Activated CD4-positive, alpha-beta T cell treated with anti-CD3 and anti-CD28 coated beads, Interleukin-2, amount 10 ng/mL, durations not matched to agents 7 days and 5 days (primary cell): ENCODE results near the gene CYS1. TPM values are rescaled to one million over a fixed set of nuclear protein-coding genes. Genes with fewer than 3 reads are reported as not detected.

Experiments
- CTCF ChIA-PET: fragments of 350-600 bp; sonication (Branson Sonifier 250); formaldehyde crosslinking; loops from one replicate; lab custom pipeline; 2021; ENCODE audit warnings: antibody characterized with exemption; lab: Charles Lee
- POLR2A ChIA-PET: fragments of 350-600 bp; sonication (Branson Sonifier 250); formaldehyde crosslinking; loops from one replicate; lab custom pipeline; 2021; ENCODE audit warnings: antibody characterized with exemption; lab: Charles Lee
- DNase-seq: peaks from one replicate; pipeline ENCODE4 v3.0.0-alpha.2; 2020
- H3K27ac Mint-ChIP-seq: one replicate; pipeline ENCODE4 v1.8.0; 2021; ENCODE audit warnings: mild to moderate bottlenecking, moderate library complexity, mixed read lengths
- H3K27me3 Mint-ChIP-seq: one replicate; pipeline ENCODE4 v1.8.0; 2021; ENCODE audit warnings: mixed read lengths
- H3K36me3 Mint-ChIP-seq: one replicate; pipeline ENCODE4 v1.8.0; 2021; ENCODE audit warnings: low read depth, mixed read lengths
- H3K4me1 Mint-ChIP-seq: one replicate; pipeline ENCODE4 v1.8.0; 2021; ENCODE audit warnings: mixed read lengths
- H3K4me3 Mint-ChIP-seq: one replicate; pipeline ENCODE4 v1.8.0; 2021; ENCODE audit warnings: mild to moderate bottlenecking, moderate library complexity, mixed read lengths
- H3K9me3 Mint-ChIP-seq: one replicate; pipeline ENCODE4 v1.8.0; 2021; ENCODE audit warnings: mixed read lengths
- total RNA-seq, 2 experiments: library from RNA; stranded (reverse); gene quantifications; one replicate each; pipeline ENCODE4 v1.2.3, GENCODE V29; 2021

Gene CYS1
- total RNA-seq, 2 experiments from 2014 or later = 0.15 to 0.17 TPM

DNA sequence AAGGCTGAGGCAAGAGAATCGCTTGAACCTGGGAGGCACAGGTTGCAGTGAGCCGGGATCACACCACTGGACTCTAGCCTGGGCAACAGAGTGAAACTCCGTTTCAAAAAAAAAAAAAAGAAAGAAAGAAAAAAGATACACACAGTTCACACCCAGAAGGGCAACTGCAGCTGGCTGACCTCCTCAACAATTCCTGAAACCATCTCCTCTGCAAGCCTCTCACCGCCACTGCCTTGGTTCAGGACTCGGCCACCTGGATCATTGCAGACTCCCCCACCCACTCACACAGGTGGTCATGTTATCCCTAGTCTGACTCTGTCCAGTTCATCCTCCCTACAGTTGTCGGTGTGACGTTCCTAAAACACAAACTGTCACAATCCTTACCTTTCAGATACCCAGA lies 2.2 kb downstream of the CYS1 start:
- DNase-seq = no peak
- Mint-ChIP-seq H3K4me1 (peaks cover 16% of the 10 kb centered on the region), H3K27ac (no peak overlapping the region), H3K36me3 (peaks cover 1% of the 10 kb centered on the region), H3K9me3 (no peaks in the 10 kb centered on the region), H3K4me3 (no peak overlapping the region), H3K27me3 (peaks cover 78% of the 10 kb centered on the region)
- ChIA-PET CTCF (interaction anchor here (0.9 to 2.0 kb wide), 3 partner anchors 14 to 46 kb away, joined by 3 to 5 read pairs (median 4); no protein-coding TSS in a partner anchor), POLR2A (no interaction called here)

DNA sequence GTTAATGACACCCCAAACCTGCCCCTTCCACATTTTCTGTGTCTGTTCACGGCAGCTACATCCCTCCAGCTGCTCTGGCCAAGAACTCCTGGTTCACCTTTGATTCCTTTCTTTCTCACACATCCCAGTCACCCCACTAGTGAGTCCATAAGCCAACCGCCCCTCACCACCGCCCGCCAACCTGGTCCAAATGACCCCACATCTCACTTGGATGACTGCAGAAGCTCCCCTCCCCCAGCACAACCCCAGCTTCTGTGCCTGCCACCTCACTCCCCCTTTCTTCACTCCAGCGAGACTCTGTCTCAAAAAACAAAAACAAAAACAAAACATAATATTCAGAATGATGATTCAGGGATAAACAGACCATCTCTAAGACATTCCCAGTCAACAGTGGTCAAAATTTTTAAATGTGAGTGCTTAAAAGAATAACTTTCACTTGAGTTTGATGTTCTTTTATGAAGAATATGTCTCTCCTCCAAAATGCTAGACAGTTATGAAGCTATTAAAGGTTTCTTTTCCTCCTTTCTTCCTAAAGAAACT lies 3.2 kb downstream of the CYS1 start:
- no peak overlapping the region for H3K27ac Mint-ChIP-seq
- ChIA-PET POLR2A (no interaction called here), CTCF (interaction anchor here (0.7 to 1.2 kb wide), 4 partner anchors 8 to 277 kb away, joined by 3 read pairs; no protein-coding TSS in a partner anchor)
- H3K36me3 Mint-ChIP-seq = peaks cover 1% of the 10 kb centered on the region
- H3K4me3 Mint-ChIP-seq = no peak overlapping the region
- no peaks in the 10 kb centered on the region for H3K9me3 Mint-ChIP-seq
- DNase-seq = no peak
- H3K27me3 Mint-ChIP-seq = peaks cover 74% of the 10 kb centered on the region
- H3K4me1 Mint-ChIP-seq = peaks cover 20% of the 10 kb centered on the region

DNA sequence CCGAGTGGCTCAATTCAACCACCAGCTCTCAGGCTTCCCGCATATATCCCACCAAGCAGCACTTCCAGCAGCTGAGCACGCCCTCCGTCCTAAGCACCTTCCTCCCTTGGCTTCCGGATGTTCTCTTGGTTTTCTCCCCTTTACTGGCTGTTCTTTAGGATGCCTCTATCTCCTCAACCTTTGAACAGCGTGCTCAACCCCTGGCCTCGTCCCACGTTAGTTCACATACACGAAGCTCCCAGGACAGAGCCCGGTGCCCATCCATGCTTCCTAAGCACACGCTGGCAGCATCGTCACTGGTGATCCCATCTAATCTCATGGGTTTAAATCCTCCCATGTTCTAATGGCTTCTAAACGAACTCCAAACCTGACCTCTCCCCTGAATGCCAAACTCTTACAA lies 3.7 kb downstream of the CYS1 start:
- H3K27me3 Mint-ChIP-seq = peaks cover 71% of the 10 kb centered on the region
- POLR2A ChIA-PET = no interaction called here
- no peak for DNase-seq

DNA sequence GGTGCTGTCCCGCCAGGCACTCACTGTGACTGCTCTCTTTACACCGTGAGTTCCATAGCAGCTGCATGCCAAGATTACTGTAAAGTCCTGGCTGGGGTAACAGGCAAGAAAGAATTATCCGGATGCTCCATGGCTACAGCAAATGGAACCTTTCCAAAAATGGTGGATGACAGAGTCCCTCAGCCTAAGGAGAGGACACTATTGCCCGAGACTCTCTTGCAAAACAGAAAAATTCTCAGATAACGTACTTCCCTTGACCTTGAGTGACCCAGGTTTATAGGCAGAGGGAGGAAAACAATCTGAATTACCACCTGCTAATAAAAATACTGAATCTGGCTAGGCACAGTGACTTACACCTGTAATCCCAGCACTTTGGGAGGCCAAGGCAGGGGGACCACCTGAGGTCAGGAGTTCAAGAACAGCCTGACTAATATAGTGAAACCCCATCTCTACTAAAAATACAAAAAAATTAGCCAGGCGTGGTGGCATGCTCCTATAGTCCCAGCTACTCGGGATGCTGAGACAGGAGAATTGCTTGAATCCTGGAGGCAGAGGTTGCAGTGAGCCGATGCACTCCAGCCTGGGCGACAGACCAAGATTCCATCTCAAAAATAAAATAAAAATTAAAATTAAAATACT lies 4.5 kb downstream of the CYS1 start:
- Mint-ChIP-seq H3K27ac (no peak overlapping the region), H3K9me3 (no peaks in the 10 kb centered on the region), H3K4me1 (peaks cover 13% of the 10 kb centered on the region), H3K36me3 (peaks cover 1% of the 10 kb centered on the region), H3K27me3 (peaks cover 64% of the 10 kb centered on the region), H3K4me3 (no peak overlapping the region)
- DNase-seq = no peak
- ChIA-PET CTCF (interaction anchor here (0.5 to 0.6 kb wide), 2 partner anchors 92 to 611 kb away, joined by 3 to 4 read pairs; no protein-coding TSS in a partner anchor), POLR2A (interaction anchor here (0.6 kb wide), 1 partner anchor 26 kb away, joined by 4 read pairs; no protein-coding TSS in a partner anchor)

More for the DNA sequence above, 3.7 kb downstream of the CYS1 start:
- CTCF ChIA-PET = interaction anchor here (1.0 to 1.2 kb wide), 3 partner anchors 9 to 277 kb away, joined by 3 read pairs; no protein-coding TSS in a partner anchor
- Mint-ChIP-seq H3K36me3 (peaks cover 1% of the 10 kb centered on the region), H3K27ac (no peak overlapping the region), H3K4me3 (no peak overlapping the region), H3K9me3 (no peaks in the 10 kb centered on the region), H3K4me1 (peaks cover 20% of the 10 kb centered on the region)

DNA sequence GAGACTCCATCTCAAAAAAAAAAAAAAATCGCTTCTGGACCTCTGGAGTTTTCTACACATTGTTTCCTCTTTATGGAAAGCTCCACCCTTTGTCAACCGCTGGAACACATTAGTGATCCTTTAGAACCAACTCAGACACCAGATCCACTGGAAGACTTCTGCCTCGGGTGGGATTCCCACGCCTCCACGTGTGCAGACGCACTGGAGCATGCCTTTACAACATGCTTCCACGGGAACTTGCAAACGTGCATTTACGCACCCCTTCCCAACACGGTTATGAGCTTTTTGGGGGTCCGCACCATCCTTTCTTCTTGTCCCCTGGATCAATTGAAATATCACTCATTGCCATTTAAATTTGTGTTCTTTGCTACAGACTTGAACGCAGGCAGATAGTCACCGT lies 5.1 kb downstream of the CYS1 start:
- POLR2A ChIA-PET = interaction anchor here (0.6 kb wide), 1 partner anchor 26 kb away, joined by 4 read pairs; no protein-coding TSS in a partner anchor
- CTCF ChIA-PET = interaction anchor here (0.6 to 5.4 kb wide), 3 partner anchors 17 to 360 kb away, joined by 4 to 39 read pairs (median 4); no protein-coding TSS in a partner anchor
- Mint-ChIP-seq H3K9me3 (no peaks in the 10 kb centered on the region), H3K27me3 (peaks cover 63% of the 10 kb centered on the region), H3K4me3 (no peak overlapping the region), H3K36me3 (peaks cover 1% of the 10 kb centered on the region), H3K27ac (no peak overlapping the region), H3K4me1 (peaks cover 13% of the 10 kb centered on the region)
- DNase-seq = no peak

DNA sequence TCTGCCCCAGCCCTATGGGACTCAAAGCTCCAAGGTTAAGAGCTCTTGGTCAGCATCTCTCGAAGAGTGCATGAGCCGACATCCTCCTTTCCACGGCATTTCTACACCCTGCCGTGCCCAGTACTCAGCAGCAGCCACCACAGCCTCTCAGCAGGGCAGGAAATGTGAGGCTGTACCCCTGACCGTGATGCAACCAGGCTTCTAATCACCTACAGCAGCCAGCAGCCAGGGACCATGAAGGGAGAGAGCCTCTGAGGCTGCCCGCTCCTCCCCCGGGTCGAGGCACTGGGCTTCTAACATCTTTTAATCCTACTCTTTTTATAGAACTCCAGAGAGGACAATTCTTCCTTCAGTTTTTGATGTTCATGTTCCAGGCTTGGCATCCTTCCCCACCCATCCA lies 6.5 kb downstream of the CYS1 start:
- no peak overlapping the region for H3K4me3 Mint-ChIP-seq
- POLR2A ChIA-PET = no interaction called here

DNA sequence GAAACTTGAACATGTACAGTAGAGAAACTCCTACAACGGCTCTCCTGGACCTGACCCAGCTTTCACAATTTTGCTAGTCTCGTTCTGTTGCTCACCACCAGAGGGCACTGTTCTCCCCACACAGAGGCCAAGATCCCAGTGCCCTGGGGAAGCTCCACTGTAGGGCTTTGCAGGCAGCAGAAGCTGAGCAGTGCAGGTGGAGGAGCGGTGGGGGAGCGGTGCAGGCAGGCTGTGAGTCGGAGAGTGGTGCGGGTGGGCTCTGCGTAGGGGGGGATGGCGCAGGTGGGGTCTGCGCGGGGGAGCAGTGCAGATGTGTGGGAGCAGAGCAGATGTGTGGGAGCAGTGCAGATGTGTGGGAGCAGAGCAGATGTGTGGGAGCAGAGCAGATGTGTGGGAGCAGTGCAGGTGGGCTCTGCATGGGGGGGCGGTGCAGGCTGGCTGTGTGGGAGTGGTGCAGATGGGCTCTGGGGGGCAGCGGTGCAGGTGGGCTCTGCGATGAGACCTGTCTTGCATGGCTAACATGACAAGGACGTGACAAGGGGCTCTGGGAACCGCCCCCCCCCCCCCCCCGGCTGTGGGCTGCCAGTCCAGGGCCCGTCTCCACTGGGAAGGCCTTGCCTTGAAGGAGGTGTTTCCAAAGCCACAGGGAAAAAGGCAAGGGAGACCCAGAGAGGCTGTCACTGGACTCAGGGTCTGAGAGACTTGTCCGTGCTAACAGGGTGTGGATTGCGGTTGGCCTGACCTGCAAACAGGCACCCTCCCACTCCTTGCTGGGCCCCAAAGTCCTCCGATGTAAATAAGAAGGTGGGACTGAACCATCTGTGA lies 7.3 kb downstream of the CYS1 start:
- ChIA-PET CTCF (interaction anchor here (0.6 to 5.4 kb wide), 32 partner anchors 9 to 373 kb away, joined by 3 to 39 read pairs (median 5); no protein-coding TSS in a partner anchor), POLR2A (interaction anchor here (1.2 kb wide), 1 partner anchor 362 kb away, joined by 3 read pairs; no protein-coding TSS in a partner anchor)
- H3K27ac Mint-ChIP-seq = no peak overlapping the region
- no peaks in the 10 kb centered on the region for H3K36me3 Mint-ChIP-seq
- H3K9me3 Mint-ChIP-seq = peaks cover 2% of the 10 kb centered on the region
- peak; percentile 89 for DNase-seq
- no peak overlapping the region for H3K4me3 Mint-ChIP-seq
- H3K4me1 Mint-ChIP-seq = peaks cover 6% of the 10 kb centered on the region
- peaks cover 49% of the 10 kb centered on the region for H3K27me3 Mint-ChIP-seq

More for the DNA sequence above, 6.5 kb downstream of the CYS1 start:
- Mint-ChIP-seq H3K27me3 (peaks cover 57% of the 10 kb centered on the region), H3K4me1 (peaks cover 8% of the 10 kb centered on the region), H3K27ac (no peak overlapping the region), H3K36me3 (no peaks in the 10 kb centered on the region), H3K9me3 (no peaks in the 10 kb centered on the region)
- no peak for DNase-seq
- CTCF ChIA-PET = interaction anchor here (0.7 to 5.4 kb wide), 8 partner anchors 12 to 362 kb away, joined by 3 to 39 read pairs (median 12); no protein-coding TSS in a partner anchor

DNA sequence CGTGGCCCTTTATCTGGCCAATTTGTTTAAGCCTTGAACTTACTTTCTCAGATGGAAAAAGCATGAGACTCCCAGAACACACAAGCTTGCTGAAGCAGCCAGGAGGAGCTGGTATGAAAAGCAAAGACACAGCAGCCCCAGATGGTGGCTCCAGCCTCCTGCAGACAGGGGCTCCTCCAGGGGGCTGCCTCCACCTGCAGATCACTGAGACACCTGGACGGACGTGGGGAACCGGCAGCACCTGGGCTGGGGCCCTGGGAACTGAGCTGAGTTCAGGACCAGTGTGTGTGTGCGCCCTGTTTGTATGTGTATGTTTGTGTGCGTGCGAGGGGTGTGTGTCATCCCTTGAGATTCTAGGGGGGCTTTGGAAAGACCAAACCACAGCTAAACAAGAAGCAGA lies 8.6 kb downstream of the CYS1 start:
- Mint-ChIP-seq H3K9me3 (peaks cover 4% of the 10 kb centered on the region), H3K27me3 (peaks cover 37% of the 10 kb centered on the region), H3K36me3 (no peaks in the 10 kb centered on the region), H3K4me1 (peaks cover 6% of the 10 kb centered on the region), H3K27ac (no peak overlapping the region), H3K4me3 (no peak overlapping the region)
- ChIA-PET CTCF (interaction anchor here (0.6 to 5.4 kb wide), 18 partner anchors 11 to 992 kb away, joined by 3 to 39 read pairs (median 5); no protein-coding TSS in a partner anchor), POLR2A (no interaction called here)
- no peak for DNase-seq

DNA sequence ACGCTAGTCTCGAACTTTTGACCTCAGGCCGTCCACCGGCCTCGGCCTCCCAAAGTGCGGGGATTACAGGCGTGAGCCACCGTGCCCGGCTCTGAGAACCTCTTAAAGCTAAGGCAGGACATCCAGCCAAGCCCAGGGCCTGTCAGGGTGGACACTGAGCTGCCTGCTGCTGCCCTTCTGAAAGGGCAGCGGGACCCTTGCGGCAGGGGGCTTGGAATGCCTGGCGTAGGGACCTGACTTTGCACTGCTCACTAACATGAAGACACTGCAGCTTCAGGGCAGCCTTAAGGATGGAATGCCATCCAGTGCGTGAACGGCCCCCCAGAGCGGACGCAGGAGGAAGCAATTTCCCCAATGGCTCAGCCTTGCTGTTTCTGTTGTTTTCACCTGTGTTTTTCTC lies 9.0 kb downstream of the CYS1 start:
- no peak for DNase-seq
- ChIA-PET CTCF (interaction anchor here (0.5 to 5.4 kb wide), 15 partner anchors 10 to 991 kb away, joined by 3 to 39 read pairs (median 4); no protein-coding TSS in a partner anchor), POLR2A (no interaction called here)
- H3K9me3 Mint-ChIP-seq = peaks cover 4% of the 10 kb centered on the region
- H3K4me3 Mint-ChIP-seq = no peak overlapping the region
- no peaks in the 10 kb centered on the region for H3K36me3 Mint-ChIP-seq
- H3K27ac Mint-ChIP-seq = no peak overlapping the region
- H3K4me1 Mint-ChIP-seq = peaks cover 6% of the 10 kb centered on the region
- peaks cover 36% of the 10 kb centered on the region for H3K27me3 Mint-ChIP-seq

DNA sequence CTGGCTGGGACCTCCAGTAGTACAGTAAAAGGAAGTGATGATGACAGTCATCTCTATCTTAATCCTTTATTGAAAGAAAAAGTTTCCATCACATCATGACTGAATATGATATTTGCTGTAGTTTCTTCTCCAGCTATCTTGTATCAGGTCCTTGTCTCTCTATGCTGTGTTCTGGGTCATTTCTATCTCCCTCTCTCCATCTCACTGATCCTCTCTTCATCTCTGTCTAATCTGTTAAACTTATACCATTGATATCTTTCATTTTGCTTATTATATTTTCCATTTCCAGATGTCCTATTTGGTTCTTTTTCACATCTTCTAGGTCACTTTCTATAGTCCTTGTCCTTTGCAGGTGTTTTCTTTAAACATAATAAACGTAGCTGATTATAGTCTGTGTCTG lies 12.3 kb downstream of the CYS1 start:
- POLR2A ChIA-PET = no interaction called here
- H3K27me3 Mint-ChIP-seq = peaks cover 9% of the 10 kb centered on the region
- H3K4me3 Mint-ChIP-seq = no peak overlapping the region

DNA sequence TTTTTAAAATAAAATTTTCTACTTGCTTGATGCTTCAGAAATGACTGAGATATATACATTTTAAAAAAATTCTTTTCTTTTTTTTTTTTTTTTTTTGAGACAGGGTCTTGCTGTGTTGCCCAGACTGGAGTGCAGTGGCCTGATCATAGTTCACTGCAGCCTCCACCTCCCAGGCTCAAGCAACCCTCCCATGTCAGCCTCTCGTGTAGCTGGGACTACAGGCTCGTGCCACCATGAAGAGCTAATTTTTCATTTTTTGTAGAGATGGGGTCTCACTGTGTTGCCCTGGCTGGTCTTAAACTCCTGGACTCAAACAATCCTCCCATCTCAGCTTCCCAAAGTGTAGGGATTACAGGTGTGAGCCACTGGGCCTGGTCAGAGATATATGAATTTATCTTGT lies 12.9 kb downstream of the CYS1 start:
- no peaks in the 10 kb centered on the region for H3K36me3 Mint-ChIP-seq
- H3K27ac Mint-ChIP-seq = no peak overlapping the region
- CTCF ChIA-PET = interaction anchor here (1.0 kb wide), 1 partner anchor 10 kb away, joined by 3 read pairs; no protein-coding TSS in a partner anchor
- DNase-seq = no peak
- H3K4me3 Mint-ChIP-seq = no peak overlapping the region
- POLR2A ChIA-PET = no interaction called here
- peaks cover 4% of the 10 kb centered on the region for H3K27me3 Mint-ChIP-seq
- peaks cover 4% of the 10 kb centered on the region for H3K9me3 Mint-ChIP-seq
- peaks cover 7% of the 10 kb centered on the region for H3K4me1 Mint-ChIP-seq

More for the DNA sequence above, 12.3 kb downstream of the CYS1 start:
- no peaks in the 10 kb centered on the region for H3K36me3 Mint-ChIP-seq
- DNase-seq = no peak
- CTCF ChIA-PET = interaction anchor here (0.9 to 1.2 kb wide), 3 partner anchors 11 to 29 kb away, joined by 4 read pairs; no protein-coding TSS in a partner anchor
- H3K9me3 Mint-ChIP-seq = peaks cover 4% of the 10 kb centered on the region
- H3K4me1 Mint-ChIP-seq = peaks cover 11% of the 10 kb centered on the region
- no peak overlapping the region for H3K27ac Mint-ChIP-seq

DNA sequence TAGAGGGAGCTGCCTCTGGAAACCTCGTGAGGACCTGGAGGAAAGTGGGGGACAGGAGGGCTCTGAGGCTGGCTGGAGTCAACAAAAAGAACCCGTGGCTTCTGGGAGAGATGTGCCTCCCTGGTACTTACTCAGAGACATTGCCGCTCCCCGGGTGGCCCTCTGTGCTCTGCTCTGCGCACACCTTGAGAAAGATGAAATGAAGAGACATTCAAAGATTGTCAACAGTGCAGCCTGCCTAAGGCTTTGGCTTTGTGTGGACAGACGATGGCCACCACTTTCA lies 14.5 kb downstream of the CYS1 start:
- Mint-ChIP-seq H3K27ac (no peak overlapping the region), H3K9me3 (peaks cover 4% of the 10 kb centered on the region), H3K4me1 (peaks cover 7% of the 10 kb centered on the region), H3K36me3 (no peaks in the 10 kb centered on the region), H3K27me3 (peaks cover 4% of the 10 kb centered on the region), H3K4me3 (no peak overlapping the region)
- POLR2A ChIA-PET = no interaction called here
- no peak for DNase-seq
- CTCF ChIA-PET = interaction anchor here (1.3 kb wide), 2 partner anchors 25 to 343 kb away, joined by 3 read pairs; no protein-coding TSS in a partner anchor
